HT-29 (cell line): ENCODE data around the gene KIF26B. TPM values are rescaled to one million over a fixed set of nuclear protein-coding genes. Genes with fewer than 3 reads are reported as not detected.

Source experiments
- DNase-seq: peaks from one replicate; pipeline ENCODE4 v3.0.0-alpha.2; 2015; ENCODE audit warnings: low spot score
- total RNA-seq: library from RNA; depleted of rRNA; stranded (reverse); fragments of >200 nt; shearing (Covaris generic); gene quantifications from 2 replicates; pipeline ENCODE4 v1.2.3, GENCODE V29; 2014

Gene KIF26B
- total RNA-seq, 1 experiment from 2014 or later, result 0.74 TPM

DNA sequence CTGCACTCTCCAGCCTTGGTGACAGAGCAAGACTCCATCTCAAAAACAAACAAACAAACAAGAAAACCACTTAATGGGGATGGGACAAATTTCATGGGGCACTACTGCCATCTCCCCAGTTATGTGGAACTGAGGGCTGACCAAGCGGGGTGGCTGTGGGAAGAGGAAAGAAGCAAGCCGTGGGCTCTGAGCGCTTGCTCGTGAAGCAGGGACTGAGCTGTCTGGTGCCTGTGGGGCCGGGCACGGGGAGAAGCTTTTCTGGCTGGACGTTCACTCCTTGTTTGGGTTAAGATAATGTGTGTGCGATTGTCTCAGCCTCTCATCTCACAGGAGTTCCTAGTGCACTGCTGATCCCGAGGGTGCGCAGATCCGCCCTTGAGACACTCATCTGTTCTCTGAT lies 22.0 kb upstream of the KIF26B start:
- no peak for DNase-seq

DNA sequence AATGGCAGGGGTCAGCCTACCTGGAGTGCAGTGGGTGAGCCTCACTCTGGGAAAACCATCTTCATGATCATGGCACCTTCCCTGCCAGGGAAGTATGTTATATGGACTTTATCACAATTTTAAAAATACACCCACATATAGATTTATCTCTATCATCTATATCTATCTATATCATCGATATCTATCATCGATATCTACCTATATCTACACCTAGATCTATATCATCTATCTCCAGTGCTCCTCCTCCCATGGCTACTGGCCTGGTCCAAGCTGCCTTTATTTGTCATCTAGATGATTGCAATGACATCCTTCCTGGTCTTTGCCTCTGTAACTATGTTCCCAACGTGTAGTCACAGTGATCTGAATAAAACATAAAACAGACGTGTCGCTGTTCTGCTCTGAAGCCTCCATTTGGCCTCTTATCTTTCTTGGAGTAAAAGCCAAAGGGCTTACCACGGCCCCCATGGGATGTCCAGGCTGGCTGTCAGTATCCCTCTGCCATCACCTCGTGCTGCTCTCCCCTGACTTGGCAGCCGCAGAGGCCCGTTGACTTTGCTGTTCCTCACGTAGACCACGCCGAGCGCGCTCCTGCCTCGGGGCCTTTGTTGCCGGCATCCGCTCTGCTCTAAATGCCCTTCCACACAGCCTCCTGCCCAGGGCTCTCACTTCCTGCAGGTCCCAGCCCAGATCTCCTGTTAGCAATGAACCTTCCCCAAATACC lies 20.6 kb upstream of the KIF26B start:
- DNase-seq, result no peak

DNA sequence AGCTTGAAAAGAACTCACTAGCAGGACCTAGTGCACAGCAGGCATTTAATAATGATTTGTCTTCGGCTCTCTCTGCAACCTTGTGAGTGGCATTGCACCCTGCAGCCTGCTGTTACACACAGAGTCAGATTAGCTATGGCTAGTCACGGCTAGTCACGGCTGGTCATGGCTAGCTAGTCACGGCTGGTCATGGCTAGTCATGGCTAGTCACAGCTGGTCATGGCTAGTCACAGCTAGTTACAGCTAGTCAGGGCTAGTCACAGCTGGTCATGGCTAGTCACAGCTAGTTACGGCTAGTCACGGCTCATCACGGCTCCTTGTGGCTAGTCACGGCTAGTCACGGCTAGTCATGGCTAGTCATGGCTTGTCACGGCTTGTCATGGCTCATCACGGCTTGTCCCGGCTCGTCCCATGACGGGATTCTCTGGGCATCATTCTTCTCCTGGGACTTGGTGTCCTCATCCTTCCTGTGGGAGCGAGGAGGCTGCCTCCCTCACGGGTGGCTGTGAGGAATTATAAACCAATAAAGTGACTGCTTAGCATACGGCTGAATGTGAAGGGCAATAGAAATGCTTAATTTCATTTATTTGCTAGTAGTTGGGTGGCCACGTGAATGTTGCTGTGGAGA lies 12.5 kb upstream of the KIF26B start:
- no peak for DNase-seq

DNA sequence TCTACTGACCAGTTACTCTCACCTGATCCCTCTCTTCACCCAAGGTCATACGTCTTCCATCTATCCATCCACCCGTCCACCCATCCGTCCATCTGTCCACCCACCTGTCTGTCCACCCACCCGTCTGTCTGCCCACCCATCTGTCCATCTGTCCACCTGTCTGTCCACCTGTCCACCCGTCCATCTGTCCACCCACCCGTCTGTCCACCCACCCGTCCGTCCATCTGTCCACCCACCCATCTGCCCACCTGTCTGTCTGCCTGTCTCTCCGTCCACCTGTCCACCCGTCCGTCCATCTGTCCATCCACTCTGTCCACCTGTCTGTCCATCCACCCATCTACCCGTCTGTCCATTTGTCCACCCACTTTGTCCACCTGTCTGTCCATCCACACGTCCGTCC lies 11.8 kb upstream of the KIF26B start:
- no peak for DNase-seq

DNA sequence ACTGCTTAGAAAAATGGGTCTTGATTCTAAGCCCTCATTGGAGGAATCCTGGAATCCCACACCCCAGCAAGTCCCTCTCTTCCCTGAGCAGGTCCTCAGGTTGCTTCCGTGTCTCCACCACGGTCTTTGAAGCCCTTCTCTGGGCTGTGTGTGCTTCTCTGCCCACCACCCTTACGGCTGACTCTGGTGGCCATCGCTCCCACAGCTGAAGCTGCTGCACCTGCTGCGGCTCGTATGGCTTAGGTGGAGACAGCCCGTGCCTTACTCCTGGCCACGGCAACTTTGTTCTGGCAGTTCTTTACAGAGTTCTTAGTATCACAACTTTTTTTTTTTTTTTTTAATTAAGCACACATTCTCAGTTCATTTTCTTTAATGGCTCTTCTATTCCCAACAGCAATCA lies 10.9 kb upstream of the KIF26B start:
- DNase-seq, result no peak

DNA sequence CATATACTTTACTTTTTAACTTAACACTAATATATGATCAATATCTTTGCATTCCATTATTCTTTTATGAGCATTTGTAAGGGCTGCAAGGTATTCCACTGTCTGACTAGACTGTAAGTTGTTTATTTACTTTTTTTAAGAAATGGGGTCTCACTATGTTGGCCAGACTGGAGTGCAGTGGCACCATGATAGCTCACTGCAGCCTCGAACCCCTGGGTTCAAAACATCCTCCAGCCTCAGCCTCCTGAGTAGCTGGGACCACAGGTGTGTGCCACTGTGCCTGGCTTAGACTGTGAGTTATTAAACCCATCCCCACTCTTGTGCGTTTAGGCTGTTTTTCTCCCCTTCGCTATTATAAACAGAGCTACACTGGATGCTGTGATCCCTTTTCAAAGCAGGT lies 6.7 kb upstream of the KIF26B start:
- DNase-seq, result no peak

DNA sequence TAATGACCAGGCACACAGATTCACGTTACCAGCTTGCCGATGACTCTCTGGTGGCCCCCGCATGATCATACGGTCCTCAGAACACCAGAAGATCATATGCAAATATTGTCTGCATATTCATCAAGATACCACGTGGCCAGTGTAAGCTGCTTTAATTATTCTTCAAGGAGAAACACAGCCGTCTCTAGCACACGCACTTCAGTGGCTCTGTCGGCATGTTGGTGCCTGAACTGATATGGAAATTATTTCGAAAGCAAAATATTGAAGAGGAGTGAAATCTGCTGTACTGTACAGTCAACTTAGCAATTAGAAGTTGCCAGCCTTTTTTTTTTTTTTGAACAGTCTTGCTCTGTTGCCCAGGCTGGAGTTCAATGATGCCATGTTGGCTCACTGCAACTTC lies 5.9 kb upstream of the KIF26B start:
- no peak for DNase-seq

DNA sequence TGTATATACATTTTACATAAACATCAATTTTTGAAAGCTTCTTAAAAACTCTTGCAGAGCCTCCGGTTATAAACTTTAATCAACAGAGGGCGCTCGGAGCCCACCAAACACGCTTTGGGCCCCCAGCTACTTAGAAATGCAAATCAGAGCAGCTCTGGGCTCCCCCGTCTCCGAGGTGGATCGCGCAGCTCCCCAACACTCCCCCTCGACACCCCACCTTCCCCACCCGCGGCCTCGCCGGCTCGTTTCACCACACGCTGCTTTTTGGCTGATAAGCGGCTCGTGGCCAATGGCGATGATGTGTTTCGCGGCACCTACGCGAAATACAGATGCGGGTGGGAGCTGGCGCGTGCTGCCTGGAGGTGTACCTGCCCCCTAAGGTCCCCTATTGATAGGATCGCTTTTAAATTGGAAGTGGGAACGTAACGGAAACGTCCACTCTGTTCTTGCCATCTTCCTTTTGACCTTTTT lies 1.7 kb upstream of the KIF26B start:
- DNase-seq, result peak; percentile 78

DNA sequence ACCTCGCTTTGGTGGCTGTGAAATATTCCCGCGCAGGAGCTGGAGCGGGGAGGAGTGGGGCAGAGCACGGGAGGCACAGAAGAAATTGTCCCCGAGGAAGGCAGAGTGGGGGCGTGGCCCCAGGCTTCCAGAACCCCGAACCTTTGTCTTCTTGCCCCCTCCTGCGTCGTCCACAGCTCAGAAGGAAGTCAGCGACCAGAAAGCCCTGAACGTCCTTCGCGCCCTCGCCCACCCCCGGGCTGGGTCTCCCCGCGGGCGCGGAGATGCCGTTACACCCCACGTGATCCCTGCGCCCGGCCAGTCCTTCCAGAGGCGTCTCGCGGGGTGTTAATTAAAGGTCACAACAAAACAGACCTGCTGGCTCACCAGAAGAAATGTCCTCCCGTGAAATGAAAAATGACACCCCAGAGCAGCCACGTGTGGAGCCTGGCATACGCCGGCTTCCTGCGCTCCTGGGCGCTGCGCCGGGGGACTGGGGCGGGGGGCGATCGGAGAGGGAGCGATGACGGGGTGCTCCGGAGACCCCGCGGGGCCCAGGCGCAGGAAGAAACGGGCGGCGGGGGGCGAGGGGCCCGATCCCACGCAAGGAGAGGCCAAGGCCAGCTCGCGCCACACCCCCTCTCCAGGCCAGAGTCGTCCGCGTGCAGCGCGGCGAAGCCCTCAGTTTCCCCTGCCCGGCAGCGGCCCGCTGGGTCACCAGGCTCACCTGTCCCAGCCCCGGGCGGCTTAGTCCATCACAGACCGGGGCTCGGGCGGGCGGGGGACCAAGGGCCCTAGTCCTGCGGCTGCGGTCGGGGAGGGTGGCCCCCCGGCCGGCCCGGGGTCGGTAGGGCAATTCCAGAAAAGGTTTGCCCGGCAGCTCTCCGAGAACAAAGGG lies 995 bp upstream of the KIF26B start:
- no peak for DNase-seq

DNA sequence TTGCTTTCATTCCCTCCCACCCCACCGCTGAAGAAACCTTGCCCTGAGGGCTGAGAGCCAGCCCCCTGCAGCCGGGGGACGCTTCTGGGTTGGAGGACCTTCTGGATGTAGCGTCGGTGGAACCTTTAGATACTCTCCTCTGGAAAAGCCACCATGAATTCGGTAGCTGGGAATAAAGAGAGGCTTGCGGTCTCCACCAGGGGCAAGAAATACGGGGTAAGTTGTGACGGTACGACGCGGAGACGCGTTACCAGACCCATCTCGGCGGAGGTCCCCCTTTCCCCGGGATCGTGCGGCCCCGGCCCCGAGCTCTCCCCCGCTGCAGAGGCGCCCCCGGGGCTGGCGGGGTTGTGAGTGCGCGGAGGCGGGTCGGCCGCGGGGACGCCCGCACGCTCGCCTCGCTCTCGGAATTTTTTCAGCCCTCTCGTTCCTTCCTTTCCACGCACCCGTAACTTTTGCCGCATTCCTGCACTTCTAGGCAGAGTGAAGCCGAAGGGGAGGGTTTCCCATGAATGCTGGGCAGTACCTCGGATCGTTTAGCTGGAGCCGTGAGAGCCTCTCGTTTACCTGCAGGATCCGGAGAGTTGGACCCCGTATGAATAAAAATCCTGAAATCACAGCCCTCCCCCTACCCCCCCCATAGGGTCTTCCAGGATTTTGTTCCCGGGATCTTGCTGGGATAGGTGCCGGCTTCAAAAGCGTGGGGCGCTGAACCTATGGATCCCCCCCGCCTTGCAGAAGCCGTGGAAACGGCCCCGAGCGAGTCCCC lies 671 bp downstream of the KIF26B start:
- DNase-seq, result no peak

DNA sequence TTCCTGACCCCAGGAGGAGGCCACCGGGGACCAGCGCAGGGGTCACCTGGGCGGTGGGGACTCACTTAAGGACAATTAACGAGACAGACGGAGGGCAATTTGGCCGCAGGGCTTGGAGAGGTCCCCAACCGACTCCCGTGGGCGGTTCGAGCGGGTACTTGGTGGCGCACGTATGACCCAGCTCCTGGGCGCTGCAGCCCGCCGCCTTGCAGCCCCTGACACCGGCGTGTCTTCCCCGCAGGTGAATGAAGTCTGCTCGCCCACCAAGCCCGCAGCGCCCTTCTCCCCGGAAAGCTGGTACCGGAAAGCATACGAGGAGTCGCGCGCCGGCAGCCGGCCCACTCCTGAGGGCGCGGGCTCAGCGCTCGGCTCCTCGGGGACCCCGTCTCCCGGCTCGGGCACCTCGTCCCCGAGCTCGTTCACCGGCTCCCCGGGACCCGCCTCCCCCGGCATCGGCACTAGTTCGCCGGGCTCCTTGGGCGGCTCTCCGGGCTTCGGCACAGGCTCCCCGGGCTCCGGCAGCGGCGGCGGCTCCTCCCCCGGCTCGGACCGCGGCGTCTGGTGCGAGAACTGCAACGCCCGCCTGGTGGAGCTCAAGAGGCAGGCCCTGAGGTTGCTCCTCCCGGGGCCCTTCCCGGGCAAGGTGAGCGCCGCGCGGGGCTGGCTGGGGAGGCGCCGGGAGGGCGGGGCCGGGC lies 1.4 kb downstream of the KIF26B start:
- peak; percentile 83 for DNase-seq

DNA sequence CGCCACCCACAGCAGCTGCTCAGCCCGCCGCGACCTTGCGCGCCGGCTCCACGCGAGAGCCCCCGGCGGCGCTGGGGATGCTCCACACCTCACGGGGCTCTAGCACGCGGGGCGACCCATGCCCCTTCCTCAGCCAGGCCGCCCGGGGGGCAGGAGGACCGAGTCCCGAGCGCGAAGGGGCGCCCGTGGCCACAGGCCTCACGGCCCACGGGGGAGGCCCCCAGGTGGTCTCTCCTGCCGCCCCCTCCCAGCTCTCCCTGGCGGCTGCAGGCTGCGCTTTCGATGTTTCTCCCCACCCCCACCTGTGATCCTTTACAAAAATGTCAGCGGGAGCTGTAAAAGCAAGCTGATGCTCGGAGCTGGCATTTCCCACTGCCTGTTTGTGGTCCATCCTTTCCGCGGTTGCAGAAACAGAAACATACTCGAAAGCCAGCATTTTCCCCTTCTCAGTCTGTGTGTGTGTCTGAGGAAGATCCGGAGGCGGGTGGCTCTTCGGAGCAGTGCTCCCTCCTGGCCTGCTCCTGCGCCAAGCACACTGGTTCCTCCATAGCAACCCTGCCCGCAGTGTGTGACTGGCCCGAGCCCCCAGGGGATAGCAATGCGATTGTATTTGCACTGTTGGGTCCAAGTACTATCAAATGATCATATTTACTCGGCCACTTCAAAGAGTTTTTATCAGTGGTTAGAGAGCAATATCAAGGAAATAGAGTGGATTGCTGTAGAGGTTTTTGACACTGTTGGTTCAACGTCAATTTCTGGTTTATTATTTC lies 2.1 kb downstream of the KIF26B start:
- no peak for DNase-seq

DNA sequence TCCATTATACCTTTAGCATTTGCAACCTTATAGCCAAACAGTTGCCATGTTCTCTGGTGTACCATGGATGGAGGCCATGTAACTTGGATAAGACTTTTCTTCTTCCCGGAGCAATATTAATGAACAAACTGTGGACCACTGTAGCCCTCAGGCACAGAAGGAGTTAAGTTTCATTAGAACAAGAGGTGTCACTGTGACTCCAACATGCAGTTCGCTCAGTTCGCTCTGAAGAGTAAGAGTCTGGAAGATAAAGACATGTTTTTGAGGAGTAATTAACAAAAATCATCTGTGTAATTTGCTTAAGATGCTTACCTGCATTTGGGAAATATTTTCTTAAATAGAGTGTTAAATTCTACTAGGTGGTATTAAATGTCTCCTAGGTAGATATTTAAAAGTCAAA lies 4.1 kb downstream of the KIF26B start:
- DNase-seq, result no peak

DNA sequence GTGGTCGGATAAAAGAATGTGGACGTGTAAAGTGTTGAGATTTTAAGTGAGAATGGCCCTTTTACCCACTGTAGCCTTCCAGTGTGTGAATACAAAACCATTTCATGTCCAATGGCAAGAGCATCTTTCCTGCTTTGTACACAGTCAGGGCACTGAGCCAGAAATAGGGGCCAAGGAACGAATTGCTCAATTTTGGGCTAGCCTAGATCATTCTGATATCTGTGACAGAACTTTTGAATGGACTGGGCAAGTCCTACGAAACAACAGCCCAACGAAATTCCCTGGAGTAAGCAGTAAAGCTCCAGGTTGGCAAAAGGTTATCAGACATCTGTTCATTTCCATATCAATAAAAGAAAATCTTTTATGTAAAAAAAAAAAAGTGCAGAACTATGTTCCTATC lies 5.5 kb downstream of the KIF26B start:
- DNase-seq, result no peak

DNA sequence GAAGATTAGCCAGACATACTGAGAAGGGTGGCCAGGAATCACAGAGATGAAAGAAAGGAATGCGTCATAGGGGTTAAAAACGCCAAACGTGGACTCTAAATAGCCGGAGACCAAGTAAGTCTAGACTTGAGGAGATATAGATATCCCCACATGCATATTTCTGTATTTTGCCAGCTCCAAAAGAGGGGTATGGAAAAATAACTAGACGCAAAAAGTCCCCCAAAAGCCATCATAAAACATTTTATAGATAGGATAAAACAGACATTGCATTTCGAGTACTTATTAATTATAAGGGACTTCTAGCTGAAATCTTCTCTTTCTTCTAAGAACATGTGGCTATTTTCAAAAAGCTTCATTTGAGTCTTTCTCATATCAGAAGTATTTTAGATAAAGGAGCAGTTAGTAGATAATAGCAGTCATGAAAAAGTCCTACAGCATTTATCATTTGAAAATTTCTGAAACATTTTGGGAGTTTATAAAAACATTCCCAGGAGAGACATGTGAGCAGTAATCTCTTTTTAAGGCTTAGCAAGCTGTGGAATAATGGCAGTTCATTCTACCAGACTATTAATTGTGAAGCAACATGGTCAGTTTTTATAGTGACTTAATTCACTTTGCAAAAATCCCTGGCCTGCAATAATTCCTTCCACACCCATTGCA lies 6.1 kb downstream of the KIF26B start:
- no peak for DNase-seq

DNA sequence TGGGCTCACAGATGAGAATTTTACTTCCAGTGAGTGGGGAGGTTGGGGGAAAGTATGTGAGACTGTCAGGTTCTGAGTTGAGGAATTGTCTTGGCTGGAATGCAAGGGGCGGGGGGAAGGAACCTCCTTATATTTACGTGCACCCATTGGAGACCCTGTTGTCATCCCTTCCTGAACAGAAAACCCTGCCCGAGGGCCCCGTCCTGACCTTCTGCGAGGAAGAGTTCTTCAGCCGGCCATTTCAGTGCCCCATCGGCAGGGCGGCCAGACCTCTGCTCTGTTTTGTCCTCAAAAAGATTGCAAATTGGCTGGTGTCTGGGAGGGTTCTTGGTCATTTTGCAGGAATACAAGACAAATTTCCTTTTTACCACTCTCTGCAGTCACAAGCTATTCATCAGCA lies 7.1 kb downstream of the KIF26B start:
- DNase-seq, result no peak

DNA sequence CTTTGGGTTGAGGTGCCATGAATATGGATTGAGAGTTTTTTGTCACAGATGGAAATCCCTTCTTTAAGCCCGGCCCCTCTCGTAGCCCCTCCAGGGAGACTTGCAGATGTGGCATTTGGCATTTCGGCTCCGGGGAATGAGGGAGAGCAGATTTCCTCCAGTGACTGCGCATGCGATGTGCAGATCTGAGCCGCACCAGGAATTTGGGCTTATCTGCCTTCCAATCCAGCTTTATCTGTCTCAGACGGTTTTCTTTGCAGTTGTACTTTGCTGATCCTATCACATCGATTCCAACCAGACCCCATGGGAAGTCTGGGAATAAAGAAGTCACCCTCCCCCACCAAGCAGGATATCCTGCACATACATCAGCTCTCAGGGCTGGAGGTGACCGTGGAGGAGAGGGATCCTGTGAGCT lies 11.7 kb downstream of the KIF26B start:
- no peak for DNase-seq

DNA sequence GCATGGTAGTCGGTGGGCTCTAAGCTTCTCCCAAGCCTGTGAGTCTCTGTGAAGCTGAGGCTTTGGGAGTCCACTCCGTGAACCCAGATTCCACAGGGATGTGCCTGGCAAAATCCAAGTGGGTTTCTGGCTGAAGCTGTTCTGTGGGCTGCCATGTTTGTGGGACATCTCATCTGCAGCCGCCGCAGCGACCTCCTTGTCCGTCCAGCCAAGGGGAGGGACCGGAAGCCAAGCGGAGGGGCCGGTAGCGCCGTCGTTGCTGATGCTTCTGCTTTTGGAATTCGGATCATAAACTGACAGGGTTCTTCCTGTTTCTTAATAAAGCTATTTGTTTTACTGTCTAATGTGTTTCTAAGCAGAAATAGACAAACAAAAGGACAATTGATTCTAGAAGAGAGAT lies 13.3 kb downstream of the KIF26B start:
- no peak for DNase-seq

DNA sequence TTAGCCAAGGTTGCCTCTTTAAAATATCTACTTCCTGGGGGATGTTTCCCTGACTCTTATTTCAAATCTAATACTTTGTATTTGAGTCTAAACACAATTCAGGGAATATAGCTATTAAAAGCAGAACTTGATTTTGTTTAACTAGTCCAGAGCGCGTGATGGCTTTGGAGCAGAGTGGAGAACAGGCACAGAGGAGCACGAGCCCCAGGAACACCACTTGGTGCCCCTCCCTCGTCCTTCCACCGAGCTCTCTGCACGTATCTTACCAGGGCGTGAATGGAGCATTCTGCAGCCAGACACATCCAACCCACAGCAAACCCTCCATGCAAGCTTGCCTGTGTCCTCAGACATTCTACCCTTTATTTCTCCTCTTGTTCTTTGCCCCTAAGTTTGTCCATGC lies 14.1 kb downstream of the KIF26B start:
- no peak for DNase-seq

DNA sequence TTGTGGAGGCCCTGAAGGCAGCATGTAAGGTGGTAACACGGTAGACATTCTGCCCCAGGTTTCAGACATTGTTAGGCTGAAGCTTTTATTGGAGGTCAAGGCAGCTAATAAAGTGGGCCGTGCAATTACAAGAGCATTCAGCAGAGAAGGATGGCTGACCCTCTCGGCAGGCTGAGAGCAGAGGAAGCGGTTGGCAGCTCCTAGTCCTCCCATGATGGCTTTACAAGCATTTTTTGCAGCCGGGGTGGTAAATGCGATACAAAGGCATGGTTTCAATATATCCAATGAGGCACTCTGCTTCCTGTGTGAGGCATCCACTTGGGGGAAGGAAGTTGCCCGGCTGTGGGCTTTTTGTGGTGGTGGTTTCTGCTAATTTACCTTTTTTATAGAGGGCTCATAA lies 14.6 kb downstream of the KIF26B start:
- DNase-seq, result no peak
